Endothelial cell of umbilical vein (primary cell): ENCODE results near the gene BSND. TPM values are rescaled to one million over a fixed set of nuclear protein-coding genes. Genes with fewer than 3 reads are reported as not detected.

Experiments
- BruUV-seq: library from RNA; stranded (reverse); fragments of 400-500 nt; replicated peaks from 2 replicates; lab custom pipeline; 2021; lab: Mats Ljungman, UMichigan
- CTCF ChIA-PET: fragments of 300-600, 350-600 bp; sonication (Branson Sonifier 250); formaldehyde crosslinking; loops from one replicate; lab custom pipeline; 2021; ENCODE audit warnings: antibody characterized with exemption, inconsistent platforms; lab: Charles Lee
- POLR2A ChIA-PET: fragments of 300-600, 350-600 bp; sonication (Branson Sonifier 250); formaldehyde crosslinking; loops from one replicate; lab custom pipeline; 2021; ENCODE audit warnings: antibody characterized with exemption, inconsistent platforms; lab: Charles Lee
- DNase-seq: peaks from one replicate; pipeline ENCODE4 v3.0.0-alpha.2; 2011; ENCODE audit warnings: low read depth, low spot score
- FAIRE-seq: peaks from 2 replicates; lab custom pipeline; 2011; peaks lifted over from hg19 to GRCh38; lab: Jason Lieb, UNC
- H2AFZ ChIP-seq: 2 replicates; pipeline ENCODE4 v1.6.0; 2012; ENCODE audit warnings: low read depth, low read length, control low read depth, inconsistent platforms
- H3K27ac ChIP-seq: 2 replicates; pipeline ENCODE4 v1.5.1; 2011; ENCODE audit warnings: low read depth, mild to moderate bottlenecking, control low read depth, low read length, moderate library complexity; ENCODE audit not compliant: insufficient read depth
- H3K27me3 ChIP-seq, 2 experiments: 2 replicates each; pipeline versions ENCODE4 v1.6.0 to v1.6.1; 2011; ENCODE audit warnings: low read length in 2 of 2, mixed read lengths in 1 of 2; ENCODE audit not compliant: control insufficient read depth in 2 of 2, insufficient read depth in 2 of 2
- H3K36me3 ChIP-seq, 2 experiments: 2 replicates in 1 of 2; 3 replicates in 1 of 2; pipeline ENCODE4 v1.5.1; 2011; ENCODE audit warnings: low read length in 2 of 2, mild to moderate bottlenecking in 1 of 2, moderate library complexity in 1 of 2; ENCODE audit not compliant: control insufficient read depth in 2 of 2, insufficient read depth in 2 of 2; ENCODE audit errors: extremely low read depth in 1 of 2
- H3K4me1 ChIP-seq: 3 replicates; pipeline ENCODE4 v1.5.1; 2011; ENCODE audit warnings: mild to moderate bottlenecking, low read length; ENCODE audit not compliant: control insufficient read depth, insufficient read depth; ENCODE audit errors: extremely low read depth
- H3K4me2 ChIP-seq: 2 replicates; pipeline ENCODE4 v1.6.1; 2011; ENCODE audit warnings: low read length, control low read depth, mixed read lengths; ENCODE audit not compliant: insufficient read depth
- H3K4me3 ChIP-seq, 3 experiments: fragments of 200-600 bp in 1 of 3; sonication (generic), shearing (Covaris generic) in 1 of 3; replicated peaks in 1 of 3; 2 replicates each; pipeline ENCODE4 v1.5.1; 2011 to 2016; ENCODE audit warnings: control low read depth in 3 of 3, low read length in 3 of 3, mild to moderate bottlenecking in 2 of 3, inconsistent platforms in 1 of 3, low read depth in 1 of 3, moderate library complexity in 1 of 3; ENCODE audit not compliant: insufficient read depth in 1 of 3
- H3K79me2 ChIP-seq: 2 replicates; pipeline ENCODE4 v1.6.0; 2012; ENCODE audit warnings: low read length, inconsistent platforms; ENCODE audit not compliant: control insufficient read depth, insufficient read depth
- H3K9ac ChIP-seq: replicated peaks from 2 replicates; pipeline ENCODE3; 2011; ENCODE audit warnings: low read length, control low read depth; ENCODE audit not compliant: insufficient read depth; ENCODE audit errors: extremely low read depth
- H3K9me1 ChIP-seq: replicated peaks from 3 replicates; pipeline ENCODE4 v1.6.0; 2011; ENCODE audit warnings: mild to moderate bottlenecking, low read length; ENCODE audit not compliant: control insufficient read depth, insufficient read depth; ENCODE audit errors: extremely low read depth
- H3K9me3 ChIP-seq: replicated peaks from 2 replicates; pipeline ENCODE4 v1.5.1; 2012; ENCODE audit warnings: low read length, inconsistent platforms; ENCODE audit not compliant: control insufficient read depth, insufficient read depth
- H4K20me1 ChIP-seq: replicated peaks from 2 replicates; pipeline ENCODE3; 2011; ENCODE audit warnings: mild to moderate bottlenecking, low read length; ENCODE audit not compliant: control insufficient read depth, insufficient read depth; ENCODE audit errors: extremely low read depth
- EZH2 ChIP-seq: IDR thresholded peaks from 2 replicates; pipeline ENCODE4 v1.6.1; 2012; ENCODE audit warnings: borderline replicate concordance, low read depth, mild to moderate bottlenecking, moderate library complexity, low read length, inconsistent platforms; ENCODE audit not compliant: severe bottlenecking
- FOS ChIP-seq: IDR thresholded peaks from 2 replicates; pipeline ENCODE4 v1.6.1; 2011; ENCODE audit warnings: mild to moderate bottlenecking, low read length, moderate library complexity, borderline replicate concordance; ENCODE audit not compliant: insufficient read depth
- GATA2 ChIP-seq: IDR thresholded peaks from 2 replicates; pipeline ENCODE4 v1.7.0; 2011; ENCODE audit warnings: low read depth, mild to moderate bottlenecking, moderate library complexity, mixed read lengths, low read length; ENCODE audit not compliant: insufficient read length, insufficient read depth
- JUN ChIP-seq: IDR thresholded peaks from 2 replicates; pipeline ENCODE4 v1.6.1; 2011; ENCODE audit warnings: borderline replicate concordance, low read depth; ENCODE audit not compliant: insufficient read length, insufficient read depth
- MYC ChIP-seq: IDR thresholded peaks from one replicate; pipeline ENCODE4 v1.6.1; 2011; ENCODE audit warnings: mild to moderate bottlenecking, low read depth, low read length
- POLR2A ChIP-seq: IDR thresholded peaks from 2 replicates; pipeline ENCODE4 v1.6.1; 2012; ENCODE audit warnings: low read depth, mild to moderate bottlenecking, control low read depth, low read length
- POLR2AphosphoS5 ChIP-seq: IDR thresholded peaks from 2 replicates; pipeline ENCODE4 v1.6.1; 2012; ENCODE audit warnings: low read depth, mild to moderate bottlenecking, control low read depth, low read length, moderate library complexity; ENCODE audit not compliant: insufficient read depth
- dilution Hi-C: fragments of 300-500 bp; cut with MboI; formaldehyde crosslinking; loops from one replicate; pipeline ENCODE4 v1.15.0; 2019; ENCODE audit warnings: low sequenced_read_pairs; ENCODE audit not compliant: extremely low pct_ligation_motif_present
- intact Hi-C: fragments of 100-400 bp; cut with micrococcal nuclease; formaldehyde crosslinking; loops from one replicate; pipeline ENCODE4 v1.10.0; 2022
- polyA plus RNA-seq, 4 experiments: library from polyadenylated mRNA; depleted of rRNA in 3 of 4; stranded (reverse) in 3 of 4; unstranded in 1 of 4; fragments of >200 nt; gene quantifications; 2 replicates each; pipeline versions ENCODE4 v1.2.1 to v1.2.3, GENCODE V29; 2011 to 2012; ENCODE audit warnings: missing spikeins in 1 of 4
- total RNA-seq: library from RNA; stranded (reverse); gene quantifications from 2 replicates; pipeline ENCODE4 v1.2.3, GENCODE V29; 2021
- TF ChIP-seq, protein P1 (sequence below), 2 donors: IDR thresholded peaks; 1 replicate in 1 of 2; 2 replicates in 1 of 2; pipeline ENCODE4 v1.5.1; 2011; ENCODE audit warnings: low read length in 2 of 2, mild to moderate bottlenecking in 2 of 2, moderate library complexity in 2 of 2, control low read depth in 1 of 2, inconsistent platforms in 1 of 2, low read depth in 1 of 2; ENCODE audit not compliant: insufficient read depth in 1 of 2; ENCODE audit errors: extremely low read depth in 1 of 2
- TF ChIP-seq, protein P2 (sequence below): IDR thresholded peaks from 2 replicates; pipeline ENCODE4 v1.6.1; 2011; ENCODE audit not compliant: insufficient read depth, insufficient read length

Gene BSND
- total and polyA plus RNA-seq, 2 donors (not counting 3 experiments of a cell fraction or from before 2014, with no cell fraction given), result not detected

DNA sequence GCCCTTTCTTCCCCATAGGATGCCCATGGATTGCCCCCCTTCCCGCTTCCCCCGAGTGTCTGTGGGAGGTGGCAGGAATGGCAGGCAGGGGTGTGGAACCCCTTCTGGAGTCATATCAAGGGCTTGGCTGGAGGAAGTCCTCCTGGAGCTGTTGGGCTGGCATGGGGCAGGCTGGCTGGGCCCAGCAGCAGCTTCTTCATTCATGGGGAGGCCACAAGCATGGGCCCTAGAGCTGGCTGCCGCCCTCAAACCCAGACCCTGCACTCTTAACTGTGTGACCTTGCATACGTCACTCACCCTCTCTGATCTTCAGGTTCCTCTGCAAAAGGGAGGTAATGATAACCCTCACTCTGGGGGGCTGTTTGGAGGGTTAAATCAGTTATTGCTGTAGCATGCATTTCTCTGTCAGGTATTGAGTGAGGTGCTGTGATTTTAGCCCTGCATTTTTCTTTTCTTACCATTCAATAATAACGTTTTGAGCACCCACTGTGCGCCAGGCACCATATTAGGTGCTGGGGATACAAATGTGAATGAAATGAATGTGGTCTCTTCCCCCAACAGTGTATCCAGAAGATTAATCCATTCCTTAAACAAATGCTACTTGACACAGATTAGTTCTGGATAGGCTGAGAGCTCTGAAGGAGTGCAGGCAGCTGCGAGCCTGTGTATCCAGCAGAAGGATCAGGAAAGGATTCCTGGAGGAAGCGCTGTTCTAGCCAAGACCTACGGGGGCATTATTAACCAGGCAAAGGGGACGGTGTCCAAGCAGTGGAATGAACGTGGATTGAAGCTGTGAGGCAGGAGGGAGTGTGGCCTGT, 49.9 kb downstream of the BSND start:
- TF ChIP-seq, protein P1, sequence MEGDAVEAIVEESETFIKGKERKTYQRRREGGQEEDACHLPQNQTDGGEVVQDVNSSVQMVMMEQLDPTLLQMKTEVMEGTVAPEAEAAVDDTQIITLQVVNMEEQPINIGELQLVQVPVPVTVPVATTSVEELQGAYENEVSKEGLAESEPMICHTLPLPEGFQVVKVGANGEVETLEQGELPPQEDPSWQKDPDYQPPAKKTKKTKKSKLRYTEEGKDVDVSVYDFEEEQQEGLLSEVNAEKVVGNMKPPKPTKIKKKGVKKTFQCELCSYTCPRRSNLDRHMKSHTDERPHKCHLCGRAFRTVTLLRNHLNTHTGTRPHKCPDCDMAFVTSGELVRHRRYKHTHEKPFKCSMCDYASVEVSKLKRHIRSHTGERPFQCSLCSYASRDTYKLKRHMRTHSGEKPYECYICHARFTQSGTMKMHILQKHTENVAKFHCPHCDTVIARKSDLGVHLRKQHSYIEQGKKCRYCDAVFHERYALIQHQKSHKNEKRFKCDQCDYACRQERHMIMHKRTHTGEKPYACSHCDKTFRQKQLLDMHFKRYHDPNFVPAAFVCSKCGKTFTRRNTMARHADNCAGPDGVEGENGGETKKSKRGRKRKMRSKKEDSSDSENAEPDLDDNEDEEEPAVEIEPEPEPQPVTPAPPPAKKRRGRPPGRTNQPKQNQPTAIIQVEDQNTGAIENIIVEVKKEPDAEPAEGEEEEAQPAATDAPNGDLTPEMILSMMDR (IDR thresholded peaks at IDR 0.05; ENCODE audit: extremely low read depth in 1 of 2, insufficient read depth in 1 of 2, low read depth in 1 of 2, low read length in 2 of 2), result no peak
- no peak for TF ChIP-seq POLR2A
- TF ChIP-seq MYC, result no peak
- no peak for TF ChIP-seq FOS
- no peak for TF ChIP-seq JUN
- no peak for TF ChIP-seq POLR2AphosphoS5
- TF ChIP-seq GATA2, result no peak
- no peak for TF ChIP-seq EZH2
- TF ChIP-seq, protein P2, sequence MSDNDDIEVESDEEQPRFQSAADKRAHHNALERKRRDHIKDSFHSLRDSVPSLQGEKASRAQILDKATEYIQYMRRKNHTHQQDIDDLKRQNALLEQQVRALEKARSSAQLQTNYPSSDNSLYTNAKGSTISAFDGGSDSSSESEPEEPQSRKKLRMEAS, result no peak
- Histone ChIP-seq H3K36me3 (no peaks in the 10 kb centered on the region), H3K9me3 (no peaks in the 10 kb centered on the region), H3K4me2 (no peak overlapping the region), H4K20me1 (no peaks in the 10 kb centered on the region), H3K79me2 (no peaks in the 10 kb centered on the region), H3K27me3 (peaks cover 1 to 2% of the 10 kb centered on the region in 2 experiments), H3K9me1 (no peaks in the 10 kb centered on the region), H3K4me1 (no peaks in the 10 kb centered on the region), H2AFZ (no peak overlapping the region), H3K4me3 (no peak overlapping the region), H3K9ac (no peak overlapping the region), H3K27ac (no peak overlapping the region)
- BruUV-seq, result no TSS peak
- CTCF ChIA-PET, result interaction anchor here (1.4 kb wide), 1 partner anchor 10 kb away, joined by 4 read pairs; no protein-coding TSS in a partner anchor
- dilution Hi-C loops (no loop called here), intact Hi-C loops (no loop called here)
- POLR2A ChIA-PET, result no interaction called here
- no peak for FAIRE-seq
- DNase-seq, result no peak
